Osteocyte (in vitro differentiated cells): Measurements from ENCODE around the gene OTOP3. TPM values are rescaled to one million over a fixed set of nuclear protein-coding genes. Genes with fewer than 3 reads are reported as not detected.

Source experiments
- DNase-seq: peaks from one replicate; pipeline ENCODE4 v3.0.0; 2021; ENCODE audit warnings: mixed read lengths; ENCODE audit not compliant: unreplicated experiment; ENCODE audit errors: extremely low spot score
- H3K27ac Mint-ChIP-seq: one replicate; pipeline ENCODE4 v1.8.0; 2021; ENCODE audit warnings: mild to moderate bottlenecking, mixed read lengths; ENCODE audit not compliant: unreplicated experiment
- H3K27me3 Mint-ChIP-seq: one replicate; pipeline ENCODE4 v1.8.0; 2021; ENCODE audit warnings: mixed read lengths; ENCODE audit not compliant: unreplicated experiment
- H3K36me3 Mint-ChIP-seq: one replicate; pipeline ENCODE4 v1.8.0; 2021; ENCODE audit warnings: mixed read lengths; ENCODE audit not compliant: unreplicated experiment
- H3K4me1 Mint-ChIP-seq: one replicate; pipeline ENCODE4 v1.8.0; 2021; ENCODE audit warnings: mixed read lengths; ENCODE audit not compliant: unreplicated experiment
- H3K4me3 Mint-ChIP-seq: one replicate; pipeline ENCODE4 v1.8.0; 2021; ENCODE audit warnings: mild to moderate bottlenecking, moderate library complexity, mixed read lengths; ENCODE audit not compliant: unreplicated experiment
- H3K9me3 Mint-ChIP-seq: one replicate; pipeline ENCODE4 v1.8.0; 2021; ENCODE audit warnings: mixed read lengths; ENCODE audit not compliant: unreplicated experiment
- total RNA-seq: library from RNA; stranded (reverse); gene quantifications from 2 replicates; pipeline ENCODE4 v1.2.1, GENCODE V29; 2021
- TF ChIP-seq, protein P1 (sequence below): fragments of 200-600 bp; sonication (generic); IDR thresholded peaks from 2 replicates; pipeline ENCODE4 v1.5.0; 2021; ENCODE audit warnings: antibody characterized with exemption, mild to moderate bottlenecking, moderate library complexity

OTOP3 gene
- total RNA-seq, 1 donor from 2014 or later = not detected

DNA sequence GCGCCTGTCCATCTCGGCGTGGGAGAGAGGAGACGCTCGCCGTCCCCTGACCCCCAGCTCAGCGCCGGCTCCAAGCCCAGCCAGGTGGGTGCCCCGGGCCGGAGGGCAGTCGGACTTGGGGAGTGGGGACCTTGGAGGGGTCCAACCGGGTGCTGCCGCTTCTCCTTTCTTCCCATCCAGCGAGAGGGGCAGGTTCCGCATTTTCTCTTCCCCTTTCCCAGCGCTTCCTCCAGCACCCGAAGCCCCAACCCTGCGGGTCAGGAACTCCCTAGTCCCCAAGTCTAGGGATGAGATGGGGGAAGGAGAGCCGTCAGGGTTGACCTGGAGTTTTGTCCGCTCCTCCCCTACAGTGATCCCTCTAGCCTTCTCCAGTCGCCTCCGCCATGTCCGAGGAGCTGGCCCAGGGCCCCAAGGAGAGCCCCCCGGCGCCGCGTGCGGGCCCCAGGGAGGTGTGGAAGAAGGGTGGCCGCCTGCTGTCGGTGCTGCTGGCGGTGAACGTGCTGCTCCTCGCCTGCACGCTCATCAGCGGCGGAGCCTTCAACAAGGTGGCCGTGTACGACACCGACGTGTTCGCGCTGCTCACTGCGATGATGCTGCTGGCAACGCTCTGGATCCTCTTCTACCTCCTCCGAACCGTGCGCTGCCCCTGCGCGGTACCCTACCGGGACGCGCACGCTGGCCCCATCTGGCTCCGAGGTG, 11.3 kb upstream of the OTOP3 start, which contains the start of gene OTOP2:
TSS of gene OTOP2 (plus strand) at position 24 of the 699 bp plus-strand sequence. CDS start at position 384, 360 bp downstream.
- no peaks in the 10 kb centered on the region for H3K36me3 Mint-ChIP-seq
- peaks cover 2% of the 10 kb centered on the region for H3K4me1 Mint-ChIP-seq
- peaks cover 47% of the 10 kb centered on the region for H3K27me3 Mint-ChIP-seq
- H3K9me3 Mint-ChIP-seq = no peaks in the 10 kb centered on the region
- DNase-seq = no peak
- no peak within 1 kb of the TSS for H3K4me3 Mint-ChIP-seq
- H3K27ac Mint-ChIP-seq = no peak within 1 kb of the TSS
- TF ChIP-seq, protein P1, sequence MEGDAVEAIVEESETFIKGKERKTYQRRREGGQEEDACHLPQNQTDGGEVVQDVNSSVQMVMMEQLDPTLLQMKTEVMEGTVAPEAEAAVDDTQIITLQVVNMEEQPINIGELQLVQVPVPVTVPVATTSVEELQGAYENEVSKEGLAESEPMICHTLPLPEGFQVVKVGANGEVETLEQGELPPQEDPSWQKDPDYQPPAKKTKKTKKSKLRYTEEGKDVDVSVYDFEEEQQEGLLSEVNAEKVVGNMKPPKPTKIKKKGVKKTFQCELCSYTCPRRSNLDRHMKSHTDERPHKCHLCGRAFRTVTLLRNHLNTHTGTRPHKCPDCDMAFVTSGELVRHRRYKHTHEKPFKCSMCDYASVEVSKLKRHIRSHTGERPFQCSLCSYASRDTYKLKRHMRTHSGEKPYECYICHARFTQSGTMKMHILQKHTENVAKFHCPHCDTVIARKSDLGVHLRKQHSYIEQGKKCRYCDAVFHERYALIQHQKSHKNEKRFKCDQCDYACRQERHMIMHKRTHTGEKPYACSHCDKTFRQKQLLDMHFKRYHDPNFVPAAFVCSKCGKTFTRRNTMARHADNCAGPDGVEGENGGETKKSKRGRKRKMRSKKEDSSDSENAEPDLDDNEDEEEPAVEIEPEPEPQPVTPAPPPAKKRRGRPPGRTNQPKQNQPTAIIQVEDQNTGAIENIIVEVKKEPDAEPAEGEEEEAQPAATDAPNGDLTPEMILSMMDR = no peak

DNA sequence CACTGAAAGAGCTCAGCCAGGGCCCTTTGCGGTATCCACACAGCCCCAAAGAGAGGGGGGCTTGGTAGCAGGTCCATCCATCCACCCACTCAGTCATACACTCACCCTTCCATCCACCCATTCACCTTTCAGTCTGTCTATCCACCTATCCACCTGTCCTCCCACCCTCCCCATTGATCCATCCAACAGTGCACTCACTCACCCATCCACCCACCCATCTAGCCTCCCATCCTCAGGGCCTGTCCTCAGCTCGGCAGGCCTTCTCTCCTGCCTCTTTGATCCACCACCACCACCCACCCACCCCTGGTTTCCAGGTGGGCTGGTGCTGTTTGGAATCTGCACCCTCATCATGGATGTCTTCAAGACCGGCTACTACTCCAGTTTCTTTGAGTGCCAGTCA, 10.5 kb upstream of the OTOP3 start:
- no peak for DNase-seq
- Mint-ChIP-seq H3K27ac (no peak overlapping the region), H3K27me3 (peaks cover 48% of the 10 kb centered on the region), H3K9me3 (no peaks in the 10 kb centered on the region), H3K4me3 (no peak overlapping the region), H3K4me1 (peaks cover 2% of the 10 kb centered on the region), H3K36me3 (no peaks in the 10 kb centered on the region)
- TF ChIP-seq, protein P1 = no peak

DNA sequence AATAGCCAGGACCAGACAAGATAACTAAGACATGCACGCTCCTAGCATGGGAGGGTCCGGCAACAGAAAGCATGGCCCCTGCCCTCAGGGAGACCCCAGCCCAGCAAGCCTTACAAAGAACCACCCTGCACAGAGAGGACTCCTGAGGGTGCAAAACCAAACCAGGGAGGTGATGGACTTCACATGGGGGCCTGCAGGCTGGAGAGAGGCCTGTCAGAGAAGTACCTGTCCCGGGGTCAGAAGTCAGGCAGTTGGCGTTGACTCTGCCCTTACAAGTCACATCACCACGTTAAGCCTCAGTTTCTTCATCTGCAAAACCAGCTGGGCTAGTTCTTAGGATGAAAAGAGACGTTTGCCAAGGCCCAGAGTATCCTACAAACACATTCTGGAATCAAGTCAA, 6.9 kb upstream of the OTOP3 start:
- no peak overlapping the region for H3K27ac Mint-ChIP-seq
- H3K4me1 Mint-ChIP-seq = peaks cover 3% of the 10 kb centered on the region
- no peak overlapping the region for H3K4me3 Mint-ChIP-seq
- H3K27me3 Mint-ChIP-seq = peaks cover 68% of the 10 kb centered on the region
- H3K36me3 Mint-ChIP-seq = no peaks in the 10 kb centered on the region
- H3K9me3 Mint-ChIP-seq = no peaks in the 10 kb centered on the region
- TF ChIP-seq, protein P1 = no peak
- no peak for DNase-seq

DNA sequence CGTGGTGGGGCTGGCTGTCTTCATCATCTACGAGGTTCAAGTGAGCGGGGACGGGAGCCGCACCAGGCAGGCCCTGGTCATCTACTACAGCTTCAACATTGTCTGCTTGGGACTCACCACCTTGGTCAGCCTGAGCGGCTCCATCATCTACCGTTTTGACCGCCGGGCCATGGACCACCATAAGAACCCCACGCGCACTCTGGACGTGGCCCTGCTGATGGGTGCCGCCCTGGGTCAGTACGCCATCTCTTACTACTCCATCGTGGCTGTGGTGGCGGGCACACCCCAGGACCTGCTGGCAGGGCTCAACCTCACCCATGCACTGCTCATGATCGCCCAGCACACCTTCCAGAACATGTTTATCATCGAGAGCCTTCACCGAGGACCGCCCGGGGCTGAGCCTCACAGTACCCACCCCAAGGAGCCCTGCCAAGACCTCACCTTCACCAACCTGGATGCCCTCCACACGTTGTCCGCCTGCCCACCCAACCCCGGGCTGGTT, 5.1 kb upstream of the OTOP3 start:
- Mint-ChIP-seq H3K9me3 (no peaks in the 10 kb centered on the region), H3K4me1 (peaks cover 3% of the 10 kb centered on the region), H3K4me3 (no peak overlapping the region), H3K27ac (no peak overlapping the region), H3K27me3 (peaks cover 64% of the 10 kb centered on the region), H3K36me3 (no peaks in the 10 kb centered on the region)
- no peak for DNase-seq
- TF ChIP-seq, protein P1 = no peak

DNA sequence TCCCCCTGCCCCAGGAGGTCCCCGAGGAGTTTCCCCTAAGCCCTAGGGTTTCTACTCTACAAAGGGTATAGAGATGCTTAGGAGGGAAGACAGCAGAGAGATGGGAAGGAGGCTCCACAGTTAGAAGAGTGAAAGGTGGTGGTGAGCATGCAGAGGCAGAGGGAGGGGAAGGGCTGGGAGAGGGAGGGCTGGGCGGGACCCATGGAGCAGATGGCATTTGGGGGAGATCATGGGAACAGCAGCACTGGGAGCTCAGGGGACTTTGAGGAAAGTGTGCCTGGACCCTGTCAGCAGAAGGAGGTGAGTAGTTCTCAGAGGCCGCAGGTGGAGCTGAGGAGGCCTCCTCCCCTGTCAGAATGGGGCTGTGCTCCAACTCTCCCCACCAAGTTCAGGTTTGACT, 650 bp upstream of the OTOP3 start:
- no peak for DNase-seq
- H3K9me3 Mint-ChIP-seq = no peaks in the 10 kb centered on the region
- no peak overlapping the region for H3K4me3 Mint-ChIP-seq
- peaks cover 1% of the 10 kb centered on the region for H3K36me3 Mint-ChIP-seq
- TF ChIP-seq, protein P1 = no peak
- no peak overlapping the region for H3K27ac Mint-ChIP-seq
- peaks cover 74% of the 10 kb centered on the region for H3K27me3 Mint-ChIP-seq
- peaks cover 3% of the 10 kb centered on the region for H3K4me1 Mint-ChIP-seq
